ENCODE data around the gene CDH23.

DNA sequence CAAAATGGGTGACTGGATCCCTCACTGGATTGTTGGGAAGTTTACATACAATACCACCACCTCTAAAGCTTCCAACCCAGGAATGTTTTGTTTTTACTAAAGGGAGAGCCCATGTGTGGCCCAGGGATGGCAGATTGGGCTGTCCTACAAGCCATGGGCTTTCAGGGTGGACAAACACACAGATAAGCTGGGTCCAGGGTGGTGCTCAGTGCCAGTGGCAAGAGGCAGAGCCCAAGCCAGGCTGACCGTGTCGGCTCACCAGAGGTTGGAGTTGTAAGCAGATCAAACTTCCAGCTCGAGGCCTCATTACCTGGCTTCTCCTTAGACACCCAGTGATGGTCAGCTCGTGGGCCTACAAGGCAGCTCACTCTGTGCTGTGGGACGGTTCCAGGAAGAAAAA lies 52.3 kb downstream of the CDH23 start:
- TF ChIP-seq, protein P1, sequence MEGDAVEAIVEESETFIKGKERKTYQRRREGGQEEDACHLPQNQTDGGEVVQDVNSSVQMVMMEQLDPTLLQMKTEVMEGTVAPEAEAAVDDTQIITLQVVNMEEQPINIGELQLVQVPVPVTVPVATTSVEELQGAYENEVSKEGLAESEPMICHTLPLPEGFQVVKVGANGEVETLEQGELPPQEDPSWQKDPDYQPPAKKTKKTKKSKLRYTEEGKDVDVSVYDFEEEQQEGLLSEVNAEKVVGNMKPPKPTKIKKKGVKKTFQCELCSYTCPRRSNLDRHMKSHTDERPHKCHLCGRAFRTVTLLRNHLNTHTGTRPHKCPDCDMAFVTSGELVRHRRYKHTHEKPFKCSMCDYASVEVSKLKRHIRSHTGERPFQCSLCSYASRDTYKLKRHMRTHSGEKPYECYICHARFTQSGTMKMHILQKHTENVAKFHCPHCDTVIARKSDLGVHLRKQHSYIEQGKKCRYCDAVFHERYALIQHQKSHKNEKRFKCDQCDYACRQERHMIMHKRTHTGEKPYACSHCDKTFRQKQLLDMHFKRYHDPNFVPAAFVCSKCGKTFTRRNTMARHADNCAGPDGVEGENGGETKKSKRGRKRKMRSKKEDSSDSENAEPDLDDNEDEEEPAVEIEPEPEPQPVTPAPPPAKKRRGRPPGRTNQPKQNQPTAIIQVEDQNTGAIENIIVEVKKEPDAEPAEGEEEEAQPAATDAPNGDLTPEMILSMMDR (IDR thresholded peaks at IDR 0.05), result no peak
- TF ChIP-seq POLR2A (IDR thresholded peaks at IDR 0.05), result no peak
